ENCODE results near the gene CSNK1G3.

Gene CSNK1G3

DNA sequence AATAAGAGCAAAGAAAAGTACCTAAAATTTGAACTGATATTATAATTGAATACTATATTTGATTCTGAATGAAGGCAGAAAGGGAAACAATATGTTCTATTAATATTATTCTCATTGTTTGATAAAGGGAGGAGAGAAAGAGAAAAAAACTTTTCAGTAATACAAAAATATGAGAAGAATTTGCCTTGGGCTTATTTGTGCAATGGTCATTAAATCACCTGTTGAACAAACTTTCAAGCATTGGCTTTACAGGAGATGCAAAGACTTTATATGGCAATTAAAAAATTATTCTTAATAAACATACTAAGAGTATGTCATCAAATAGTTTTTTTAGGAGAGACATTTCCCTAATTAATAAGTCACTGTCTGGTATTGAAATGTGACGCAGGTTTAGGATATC lies 85.0 kb downstream of the CSNK1G3 start:
- TF ChIP-seq, protein P1, sequence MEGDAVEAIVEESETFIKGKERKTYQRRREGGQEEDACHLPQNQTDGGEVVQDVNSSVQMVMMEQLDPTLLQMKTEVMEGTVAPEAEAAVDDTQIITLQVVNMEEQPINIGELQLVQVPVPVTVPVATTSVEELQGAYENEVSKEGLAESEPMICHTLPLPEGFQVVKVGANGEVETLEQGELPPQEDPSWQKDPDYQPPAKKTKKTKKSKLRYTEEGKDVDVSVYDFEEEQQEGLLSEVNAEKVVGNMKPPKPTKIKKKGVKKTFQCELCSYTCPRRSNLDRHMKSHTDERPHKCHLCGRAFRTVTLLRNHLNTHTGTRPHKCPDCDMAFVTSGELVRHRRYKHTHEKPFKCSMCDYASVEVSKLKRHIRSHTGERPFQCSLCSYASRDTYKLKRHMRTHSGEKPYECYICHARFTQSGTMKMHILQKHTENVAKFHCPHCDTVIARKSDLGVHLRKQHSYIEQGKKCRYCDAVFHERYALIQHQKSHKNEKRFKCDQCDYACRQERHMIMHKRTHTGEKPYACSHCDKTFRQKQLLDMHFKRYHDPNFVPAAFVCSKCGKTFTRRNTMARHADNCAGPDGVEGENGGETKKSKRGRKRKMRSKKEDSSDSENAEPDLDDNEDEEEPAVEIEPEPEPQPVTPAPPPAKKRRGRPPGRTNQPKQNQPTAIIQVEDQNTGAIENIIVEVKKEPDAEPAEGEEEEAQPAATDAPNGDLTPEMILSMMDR (IDR thresholded peaks at IDR 0.05; ENCODE audit: low read depth, low read length) = no peak
- H3K4me3 ChIP-seq (ENCODE audit: low read depth, low read length) = no peak overlapping the region
- no peak for DNase-seq (ENCODE audit: low read depth, low spot score)
- in situ Hi-C loops (cut with HindIII; ENCODE audit: low sequenced_read_pairs) = no loop called here

DNA sequence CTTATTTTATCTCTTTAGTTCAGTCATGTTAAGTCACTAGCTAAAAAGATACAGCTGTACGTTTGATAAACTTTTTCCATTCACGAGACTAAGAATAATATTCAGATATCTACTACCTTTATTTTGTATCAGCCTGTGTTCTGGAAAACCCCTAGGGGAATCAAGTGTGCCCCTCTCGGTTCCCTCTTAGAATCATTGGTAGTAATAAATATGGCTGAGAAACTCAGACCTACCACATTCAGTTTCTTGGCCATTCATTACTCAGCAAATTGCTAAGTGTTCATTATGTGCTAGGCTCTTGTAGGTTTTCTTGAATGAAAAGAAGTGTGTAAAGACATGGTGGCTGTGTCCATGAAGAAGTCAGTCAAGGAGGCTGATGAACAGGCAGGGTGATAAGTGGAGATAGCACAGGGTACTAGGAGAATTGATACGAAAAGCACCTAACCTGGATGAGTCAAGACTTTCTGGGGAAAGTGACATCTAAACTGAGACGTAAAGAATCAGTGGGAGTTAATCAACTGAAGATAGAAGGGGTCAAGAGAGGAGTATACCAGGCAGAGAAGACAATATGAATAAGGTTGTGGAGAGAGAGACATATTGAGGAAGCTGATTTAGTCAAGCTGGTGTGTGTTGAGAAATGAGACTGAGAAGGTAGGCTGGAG lies 86.2 kb downstream of the CSNK1G3 start:
- DNase-seq (ENCODE audit: low read depth, low spot score) = no peak
- in situ Hi-C loops (cut with HindIII; ENCODE audit: low sequenced_read_pairs) = no loop called here
- TF ChIP-seq, protein P1 (IDR thresholded peaks at IDR 0.05; ENCODE audit: low read depth, low read length) = no peak
- H3K4me3 ChIP-seq (ENCODE audit: low read depth, low read length) = no peak overlapping the region

DNA sequence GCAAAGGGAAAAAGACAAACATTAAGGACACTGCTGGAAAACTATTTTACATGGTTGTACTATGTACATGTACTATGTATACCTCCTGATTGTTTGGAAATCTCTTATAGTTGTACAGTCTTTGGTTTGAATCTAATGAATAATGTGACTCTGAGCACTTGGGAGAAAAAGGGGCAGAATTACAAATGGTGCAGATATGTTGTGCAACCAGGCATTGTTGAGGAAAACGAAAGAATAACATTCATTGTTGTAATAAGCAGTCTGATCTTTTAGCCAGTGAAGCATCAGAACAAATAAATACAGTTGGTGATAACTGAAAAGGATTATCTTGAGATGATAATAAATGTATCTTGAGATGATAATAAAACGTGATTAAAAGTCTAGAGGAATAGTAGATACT lies 87.2 kb downstream of the CSNK1G3 start:
- in situ Hi-C loops (cut with HindIII; ENCODE audit: low sequenced_read_pairs) = no loop called here
- TF ChIP-seq, protein P1 (IDR thresholded peaks at IDR 0.05; ENCODE audit: low read depth, low read length) = no peak
- no peak overlapping the region for H3K4me3 ChIP-seq (ENCODE audit: low read depth, low read length)
- no peak for DNase-seq (ENCODE audit: low read depth, low spot score)

DNA sequence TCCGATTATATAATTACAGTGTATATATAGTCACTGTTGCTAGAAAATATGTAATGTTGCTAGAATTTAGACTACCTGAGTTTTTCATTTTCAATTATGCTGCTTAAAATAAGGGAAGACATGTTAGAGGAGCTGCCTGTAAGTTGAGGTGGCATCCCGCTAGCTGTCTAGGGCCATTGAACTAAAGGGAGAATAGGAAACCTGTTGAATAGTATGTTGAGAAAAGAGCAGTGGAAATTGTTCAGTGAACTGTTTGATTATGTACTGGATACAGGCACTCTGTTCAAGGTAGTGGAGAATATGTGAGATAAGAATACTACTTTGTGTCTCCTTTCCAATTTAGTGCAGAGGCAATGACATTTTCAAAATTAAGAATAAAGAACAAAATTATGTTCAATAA lies 89.6 kb downstream of the CSNK1G3 start:
- DNase-seq (ENCODE audit: low read depth, low spot score) = no peak

GRCh38 chr5:123605822-123606221 lies 93.8 kb downstream of the CSNK1G3 start:
- in situ Hi-C loops (cut with HindIII; ENCODE audit: low sequenced_read_pairs) = no loop called here
- no peak for DNase-seq (ENCODE audit: low read depth, low spot score)
- no peak overlapping the region for H3K4me3 ChIP-seq (ENCODE audit: low read depth, low read length)
- TF ChIP-seq, protein P1 (IDR thresholded peaks at IDR 0.05; ENCODE audit: low read depth, low read length) = no peak

More for the DNA sequence above, 89.6 kb downstream of the CSNK1G3 start:
- TF ChIP-seq, protein P1 (IDR thresholded peaks at IDR 0.05; ENCODE audit: low read depth, low read length) = no peak
- no peak overlapping the region for H3K4me3 ChIP-seq (ENCODE audit: low read depth, low read length)
- in situ Hi-C loops (cut with HindIII; ENCODE audit: low sequenced_read_pairs) = no loop called here

- TF ChIP-seq, protein P1 (IDR thresholded peaks at IDR 0.05; ENCODE audit: low read depth, low read length) = no peak
- peak; percentile 14 for DNase-seq (ENCODE audit: low read depth, low spot score)
- in situ Hi-C loops (cut with HindIII; ENCODE audit: low sequenced_read_pairs) = no loop called here
- H3K4me3 ChIP-seq (ENCODE audit: low read depth, low read length) = no peak overlapping the region
Measured at GRCh38 chr5:123610209-123610608, 98.2 kb downstream of the CSNK1G3 start.

All from astrocyte of the spinal cord (primary cell).